ENCODE data around the gene HSD11B1L.

HSD11B1L gene

DNA sequence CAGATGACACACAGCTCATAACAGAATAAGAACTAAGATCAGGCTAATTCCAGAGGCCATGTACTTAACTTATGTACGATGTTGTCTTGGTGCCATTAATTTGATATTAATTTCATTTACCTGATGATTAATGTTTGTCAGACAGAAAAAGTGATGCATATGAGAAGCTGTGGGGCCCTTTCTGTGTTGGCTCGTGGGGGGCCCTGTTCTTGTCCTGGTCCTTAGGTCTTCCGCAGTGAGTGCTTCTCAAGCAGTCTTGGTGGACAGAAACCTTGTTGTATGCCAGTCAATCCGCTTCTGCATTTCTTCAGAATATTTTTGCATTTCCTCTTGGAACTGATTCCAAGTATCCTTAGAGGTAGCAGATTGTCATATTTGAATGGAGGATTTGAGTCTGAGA lies 37.8 kb upstream of the HSD11B1L start:
- no peak overlapping the region for H3K27ac ChIP-seq
- no peak for DNase-seq (ENCODE audit: low read depth, low spot score)
- TF ChIP-seq POLR2AphosphoS5 (IDR thresholded peaks at IDR 0.05; ENCODE audit: borderline replicate concordance, low read depth, low read length) (no peak), EZH2 (IDR thresholded peaks at IDR 0.05) (no peak), FOXP2 (optimal IDR thresholded peaks at IDR 0.05; ENCODE audit: control extremely low read depth, extremely low read length, insufficient read depth) (no peak)
- H3K4me3 ChIP-seq: no peak overlapping the region
- no peak overlapping the region for H3K9ac ChIP-seq (ENCODE audit: insufficient read length)
- no peaks in the 10 kb centered on the region for H3K9me3 ChIP-seq (ENCODE audit: low read depth, low read length)
- H3K36me3 ChIP-seq (ENCODE audit: insufficient read depth, low read length): peaks cover 77% of the 10 kb centered on the region

- no peak overlapping the region for H3K27ac ChIP-seq
- no peak for TF ChIP-seq POLR2AphosphoS5 (IDR thresholded peaks at IDR 0.05; ENCODE audit: borderline replicate concordance, low read depth, low read length)
- TF ChIP-seq FOXP2 (optimal IDR thresholded peaks at IDR 0.05; ENCODE audit: control extremely low read depth, extremely low read length, insufficient read depth): no peak
- TF ChIP-seq EZH2 (IDR thresholded peaks at IDR 0.05): no peak
- no peaks in the 10 kb centered on the region for H3K9me3 ChIP-seq (ENCODE audit: low read depth, low read length)
- no peak overlapping the region for H3K4me3 ChIP-seq
- DNase-seq (ENCODE audit: low read depth, low spot score): no peak
- no peak overlapping the region for H3K9ac ChIP-seq (ENCODE audit: insufficient read length)
- peaks cover 80% of the 10 kb centered on the region for H3K36me3 ChIP-seq (ENCODE audit: insufficient read depth, low read length)
Observed at GRCh38 chr19:5644037-5644436, 36.8 kb upstream of the HSD11B1L start.

- no peak for DNase-seq (ENCODE audit: low read depth, low spot score)
- no peaks in the 10 kb centered on the region for H3K9me3 ChIP-seq (ENCODE audit: low read depth, low read length)
- no peak overlapping the region for H3K27ac ChIP-seq
- H3K9ac ChIP-seq (ENCODE audit: insufficient read length): no peak overlapping the region
- peaks cover 87% of the 10 kb centered on the region for H3K36me3 ChIP-seq (ENCODE audit: insufficient read depth, low read length)
- TF ChIP-seq FOXP2 (optimal IDR thresholded peaks at IDR 0.05; ENCODE audit: control extremely low read depth, extremely low read length, insufficient read depth): no peak
- TF ChIP-seq EZH2 (IDR thresholded peaks at IDR 0.05): no peak
- TF ChIP-seq POLR2AphosphoS5 (IDR thresholded peaks at IDR 0.05; ENCODE audit: borderline replicate concordance, low read depth, low read length): no peak
- no peak overlapping the region for H3K4me3 ChIP-seq
Observed at GRCh38 chr19:5645409-5645808, 35.4 kb upstream of the HSD11B1L start.

DNA sequence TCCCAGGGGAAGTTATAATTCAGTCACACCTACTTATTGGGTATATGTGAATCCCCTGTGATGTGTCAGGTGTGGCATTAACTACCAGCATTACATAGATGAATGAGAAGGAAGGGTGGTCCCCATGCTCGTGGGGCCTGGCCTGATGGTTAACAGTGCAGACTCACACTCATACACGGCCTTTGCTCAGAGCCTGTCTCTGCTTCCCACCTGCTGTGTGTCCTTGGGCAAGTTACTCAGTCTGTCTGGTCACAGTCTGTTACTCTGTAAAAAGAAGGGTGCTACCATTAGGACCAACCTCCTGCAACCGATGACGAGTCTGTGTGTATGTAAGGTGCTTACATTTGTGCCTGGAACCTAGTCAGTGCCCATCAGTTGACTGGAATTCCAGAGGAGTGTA lies 34.1 kb upstream of the HSD11B1L start:
- TF ChIP-seq POLR2AphosphoS5 (IDR thresholded peaks at IDR 0.05; ENCODE audit: borderline replicate concordance, low read depth, low read length): no peak
- no peak for TF ChIP-seq EZH2 (IDR thresholded peaks at IDR 0.05)
- no peak for TF ChIP-seq FOXP2 (optimal IDR thresholded peaks at IDR 0.05; ENCODE audit: control extremely low read depth, extremely low read length, insufficient read depth)
- Histone ChIP-seq H3K4me3 (no peak overlapping the region), H3K27ac (no peak overlapping the region), H3K9me3 (ENCODE audit: low read depth, low read length) (no peaks in the 10 kb centered on the region), H3K36me3 (ENCODE audit: insufficient read depth, low read length) (peaks cover 91% of the 10 kb centered on the region), H3K9ac (ENCODE audit: insufficient read length) (no peak overlapping the region)
- no peak for DNase-seq (ENCODE audit: low read depth, low spot score)

- peaks cover 91% of the 10 kb centered on the region for H3K36me3 ChIP-seq (ENCODE audit: insufficient read depth, low read length)
- no peak for TF ChIP-seq POLR2AphosphoS5 (IDR thresholded peaks at IDR 0.05; ENCODE audit: borderline replicate concordance, low read depth, low read length)
- no peak for TF ChIP-seq EZH2 (IDR thresholded peaks at IDR 0.05)
- no peak for TF ChIP-seq FOXP2 (optimal IDR thresholded peaks at IDR 0.05; ENCODE audit: control extremely low read depth, extremely low read length, insufficient read depth)
- DNase-seq (ENCODE audit: low read depth, low spot score): no peak
- H3K27ac ChIP-seq: no peak overlapping the region
- H3K9ac ChIP-seq (ENCODE audit: insufficient read length): no peak overlapping the region
- no peaks in the 10 kb centered on the region for H3K9me3 ChIP-seq (ENCODE audit: low read depth, low read length)
- H3K4me3 ChIP-seq: no peak overlapping the region
Observed at GRCh38 chr19:5648464-5648863, 32.4 kb upstream of the HSD11B1L start.

- peaks cover 90% of the 10 kb centered on the region for H3K36me3 ChIP-seq (ENCODE audit: insufficient read depth, low read length)
- no peak overlapping the region for H3K9ac ChIP-seq (ENCODE audit: insufficient read length)
Observed at GRCh38 chr19:5651361-5651760, 29.5 kb upstream of the HSD11B1L start.

GRCh38 chr19:5652261-5652660 lies 28.6 kb upstream of the HSD11B1L start:
- no peaks in the 10 kb centered on the region for H3K9me3 ChIP-seq (ENCODE audit: low read depth, low read length)
- TF ChIP-seq FOXP2 (optimal IDR thresholded peaks at IDR 0.05; ENCODE audit: control extremely low read depth, extremely low read length, insufficient read depth): no peak
- no peak for TF ChIP-seq EZH2 (IDR thresholded peaks at IDR 0.05)
- TF ChIP-seq POLR2AphosphoS5 (IDR thresholded peaks at IDR 0.05; ENCODE audit: borderline replicate concordance, low read depth, low read length): no peak
- peaks cover 88% of the 10 kb centered on the region for H3K36me3 ChIP-seq (ENCODE audit: insufficient read depth, low read length)
- H3K27ac ChIP-seq: no peak overlapping the region
- DNase-seq (ENCODE audit: low read depth, low spot score): no peak
- no peak overlapping the region for H3K4me3 ChIP-seq
- no peak overlapping the region for H3K9ac ChIP-seq (ENCODE audit: insufficient read length)

More at GRCh38 chr19:5651361-5651760, 29.5 kb upstream of the HSD11B1L start:
- DNase-seq (ENCODE audit: low read depth, low spot score): no peak
- Histone ChIP-seq H3K9me3 (ENCODE audit: low read depth, low read length) (no peaks in the 10 kb centered on the region), H3K4me3 (no peak overlapping the region), H3K27ac (no peak overlapping the region)
- TF ChIP-seq FOXP2 (optimal IDR thresholded peaks at IDR 0.05; ENCODE audit: control extremely low read depth, extremely low read length, insufficient read depth) (no peak), EZH2 (IDR thresholded peaks at IDR 0.05) (no peak), POLR2AphosphoS5 (IDR thresholded peaks at IDR 0.05; ENCODE audit: borderline replicate concordance, low read depth, low read length) (no peak)

GRCh38 chr19:5654931-5655330 lies 25.9 kb upstream of the HSD11B1L start:
- DNase-seq (ENCODE audit: low read depth, low spot score): no peak
- Histone ChIP-seq H3K4me3 (no peak overlapping the region), H3K9me3 (ENCODE audit: low read depth, low read length) (no peaks in the 10 kb centered on the region), H3K9ac (ENCODE audit: insufficient read length) (no peak overlapping the region), H3K36me3 (ENCODE audit: insufficient read depth, low read length) (peaks cover 87% of the 10 kb centered on the region), H3K27ac (no peak overlapping the region)
- no peak for TF ChIP-seq EZH2 (IDR thresholded peaks at IDR 0.05)
- no peak for TF ChIP-seq FOXP2 (optimal IDR thresholded peaks at IDR 0.05; ENCODE audit: control extremely low read depth, extremely low read length, insufficient read depth)
- TF ChIP-seq POLR2AphosphoS5 (IDR thresholded peaks at IDR 0.05; ENCODE audit: borderline replicate concordance, low read depth, low read length): no peak

GRCh38 chr19:5655412-5655811 lies 25.4 kb upstream of the HSD11B1L start:
- Histone ChIP-seq H3K4me3 (no peak overlapping the region), H3K9me3 (ENCODE audit: low read depth, low read length) (no peaks in the 10 kb centered on the region), H3K27ac (no peak overlapping the region; the same call in 1 of the 2 replicates), H3K36me3 (ENCODE audit: insufficient read depth, low read length) (peaks cover 87% of the 10 kb centered on the region), H3K9ac (ENCODE audit: insufficient read length) (no peak overlapping the region)
- DNase-seq (ENCODE audit: low read depth, low spot score): no peak
- TF ChIP-seq POLR2AphosphoS5 (IDR thresholded peaks at IDR 0.05; ENCODE audit: borderline replicate concordance, low read depth, low read length): no peak
- TF ChIP-seq FOXP2 (optimal IDR thresholded peaks at IDR 0.05; ENCODE audit: control extremely low read depth, extremely low read length, insufficient read depth): no peak
- no peak for TF ChIP-seq EZH2 (IDR thresholded peaks at IDR 0.05)

Data from SK-N-MC (cell line).